K562 (cell line): ENCODE measurements around the gene COX15.
"Not testable (repeated sequence)": the region's sequence is repeated elsewhere in the genome, so short reads cannot be mapped to it uniquely, and the experiment has no call there.

Experiments used
- FOXK2 ChIP-seq, 2 experiments: fragments of 450-650 bp; IDR thresholded peaks in 1 of 2; conservative IDR thresholded peaks in 1 of 2; 2 replicates each; pipeline ENCODE4 v1.6.1; 2016; ENCODE audit warnings: low read depth in 2 of 2, mild to moderate bottlenecking in 1 of 2
- HNRNPUL1 ChIP-seq: fragments of 200-400 bp; formaldehyde crosslinking; IDR thresholded peaks from 2 replicates; pipeline ENCODE4 v1.6.1; 2017; ENCODE audit warnings: low read length
- KDM2B ChIP-seq: fragments of 250-450 bp; sonication (Bioruptor Pico); IDR thresholded peaks from 2 replicates; pipeline ENCODE4 v1.8.0; 2021; ENCODE audit warnings: mild to moderate bottlenecking, moderate library complexity
- MTF1 ChIP-seq: fragments of 250-450 bp; sonication (Bioruptor Pico); IDR thresholded peaks from 2 replicates; pipeline ENCODE4 v1.9.0; 2021; ENCODE audit warnings: moderate library complexity, mild to moderate bottlenecking, inconsistent platforms, borderline replicate concordance
- POLR2A ChIP-seq: fragments of 450-650 bp; conservative IDR thresholded peaks from 2 replicates; pipeline ENCODE4 v1.6.1; 2016
- POLR2AphosphoS5 ChIP-seq: IDR thresholded peaks from 2 replicates; pipeline ENCODE4 v1.6.1; 2011; ENCODE audit warnings: mild to moderate bottlenecking, low read depth, low read length, moderate library complexity; ENCODE audit not compliant: control insufficient read depth, insufficient read depth
- SIN3A ChIP-seq, 2 experiments: fragments of 150-350 bp in 1 of 2; IDR thresholded peaks; 2 replicates each; pipeline ENCODE4 v1.6.1; 2011 to 2016; ENCODE audit warnings: borderline replicate concordance in 2 of 2, low read depth in 2 of 2, low read length in 2 of 2, mild to moderate bottlenecking in 2 of 2, moderate library complexity in 2 of 2; ENCODE audit not compliant: control insufficient read depth in 1 of 2
- ZNF140 ChIP-seq: fragments of 250-450 bp; sonication (Bioruptor Pico); IDR thresholded peaks from 2 replicates; pipeline ENCODE4 v1.8.0; 2021; ENCODE audit warnings: moderate library complexity, mild to moderate bottlenecking, inconsistent platforms
- ZNF232 ChIP-seq: sonication (generic); formaldehyde crosslinking; IDR thresholded peaks from 2 replicates; pipeline ENCODE4 v1.8.0; 2022; ENCODE audit warnings: mild to moderate bottlenecking, missing genetic modification reagents
- ZNF311 ChIP-seq: fragments of 250-450 bp; sonication (Bioruptor Pico); IDR thresholded peaks from 2 replicates; pipeline ENCODE4 v1.4.0; 2020; ENCODE audit warnings: mild to moderate bottlenecking, moderate library complexity
- ZZZ3 ChIP-seq: fragments of 450-650 bp; IDR thresholded peaks from 2 replicates; pipeline ENCODE4 v1.6.1; 2016; ENCODE audit warnings: antibody characterized with exemption, mild to moderate bottlenecking, moderate library complexity

GRCh38 chr10:99746166-99746565 lies 14.2 kb upstream of the COX15 start:
- not testable (repeated sequence) for TF ChIP-seq POLR2A; POLR2AphosphoS5; SIN3A (IDR thresholded peaks at IDR 0.05; ENCODE audit: borderline replicate concordance in 2 of 2, control insufficient read depth in 1 of 2, low read depth in 2 of 2, low read length in 2 of 2); ZNF311; ZNF232 (CRISPR knock-in tag); ZNF140 (CRISPR knock-in tag); FOXK2 (conservative IDR thresholded peaks at IDR 0.05 in 1 of 2, IDR thresholded peaks at IDR 0.05 in 1 of 2; ENCODE audit: low read depth in 2 of 2); HNRNPUL1; KDM2B; MTF1 (CRISPR knock-in tag); ZZZ3
